NB4 (cell line): Measurements from ENCODE around the gene NBPF3.
A peak's percentile ranks its signal among the peaks of the same experiment; 100 is the strongest.
"Not testable (repeated sequence)": the region's sequence is repeated elsewhere in the genome, so short reads cannot be mapped to it uniquely, and the experiment has no call there.

Experiments used
- DNase-seq: peaks from one replicate; pipeline ENCODE4 v3.0.0; 2010; ENCODE audit warnings: low read depth
- H3K4me3 ChIP-seq: one replicate; pipeline ENCODE4 v1.5.1; 2011; ENCODE audit warnings: mild to moderate bottlenecking, low read depth, low read length, moderate library complexity
- CTCF ChIP-seq: IDR thresholded peaks from one replicate; pipeline ENCODE4 v1.5.1; 2012; ENCODE audit warnings: low read depth, low read length
- MAX ChIP-seq: IDR thresholded peaks from 2 replicates; pipeline ENCODE4 v1.6.1; 2011; ENCODE audit warnings: low read depth, low read length
- MYC ChIP-seq: IDR thresholded peaks from 2 replicates; pipeline ENCODE4 v1.6.1; 2011; ENCODE audit warnings: low read depth, low read length
- POLR2A ChIP-seq: IDR thresholded peaks from 2 replicates; pipeline ENCODE4 v1.6.1; 2011; ENCODE audit warnings: mild to moderate bottlenecking; ENCODE audit not compliant: insufficient read length; ENCODE audit errors: extremely low read depth

The NBPF3 gene

GRCh38 chr1:21435646-21436487 is 4.1 kb upstream of the NBPF3 start:
- TF ChIP-seq CTCF (no peak), MAX (no peak), POLR2A (no peak), MYC (no peak)
- H3K4me3 ChIP-seq: no peak overlapping the region

GRCh38 chr1:21436488-21437340 is 3.2 kb upstream of the NBPF3 start:
- no peak overlapping the region for H3K4me3 ChIP-seq
- TF ChIP-seq MYC (no peak), POLR2A (no peak), MAX (no peak), CTCF (no peak)
- DNase-seq: no peak

More at GRCh38 chr1:21435646-21436487, 4.1 kb upstream of the NBPF3 start:
- DNase-seq: no peak

GRCh38 chr1:21437341-21437640 is 2.6 kb upstream of the NBPF3 start:
- TF ChIP-seq POLR2A (no peak), MYC (no peak), MAX (no peak), CTCF (no peak)
- DNase-seq: no peak
- H3K4me3 ChIP-seq: no peak overlapping the region

- H3K4me3 ChIP-seq: not testable (repeated sequence)
These were observed 1.2 kb upstream of the NBPF3 start for GRCh38 chr1:21438646-21439312.

GRCh38 chr1:21439345-21439720 is 604 bp upstream of the NBPF3 start:
- H3K4me3 ChIP-seq: peak overlapping the region; percentile 62
- TF ChIP-seq POLR2A (no peak), MAX (no peak), MYC (no peak), CTCF (no peak)
- DNase-seq: no peak

More at GRCh38 chr1:21438646-21439312, 1.2 kb upstream of the NBPF3 start:
- DNase-seq: not testable (repeated sequence)

GRCh38 chr1:21440630-21441125 is 741 bp downstream of the NBPF3 start:
- peak overlapping the region; percentile 62 for H3K4me3 ChIP-seq
- DNase-seq: peak; percentile 71

GRCh38 chr1:21446647-21447046 is 6.7 kb downstream of the NBPF3 start:
- DNase-seq: not testable (repeated sequence)

More at GRCh38 chr1:21446647-21447046, 6.7 kb downstream of the NBPF3 start:
- H3K4me3 ChIP-seq: not testable (repeated sequence)
